HCT116 (cell line): Measurements from ENCODE around the gene MBNL2. TPM values are rescaled to one million over a fixed set of nuclear protein-coding genes. Genes with fewer than 3 reads are reported as not detected.

ENCODE experiments used
- ATAC-seq: fragments of 200-7000 bp; cut with Tn5 transposase; 2 replicates; pipeline ENCODE4 v1.9.1; 2020; ENCODE audit warnings: mild to moderate bottlenecking, moderate library complexity
- BruUV-seq: library from RNA; stranded (reverse); fragments of 400-500 nt; replicated peaks from 2 replicates; lab custom pipeline; 2021; lab: Mats Ljungman, UMichigan
- CTCF ChIA-PET: fragments of 300-600 bp; sonication (Branson Sonifier 250); formaldehyde crosslinking; loops from one replicate; lab custom pipeline; 2021; ENCODE audit warnings: antibody characterized with exemption; lab: Charles Lee
- POLR2A ChIA-PET: fragments of 300-600, 350-600 bp; sonication (Branson Sonifier 250); formaldehyde crosslinking; loops from one replicate; lab custom pipeline; 2021; ENCODE audit warnings: antibody characterized with exemption; lab: Charles Lee
- RAD21 ChIA-PET, 2 experiments: fragments of 300-600 bp; sonication (Branson Sonifier 250); formaldehyde crosslinking; loops; one replicate each; lab custom pipeline; 2023; ENCODE audit warnings: low total read pairs in 2 of 2; ENCODE audit not compliant: uncharacterized antibody in 2 of 2, unreplicated experiment in 2 of 2, low non-redundant PET in 1 of 2; lab: Charles Lee
- DNase-seq: peaks from one replicate; pipeline ENCODE4 v3.0.0-alpha.2; 2010; ENCODE audit warnings: low read depth, low spot score
- H2AFZ ChIP-seq: fragments of 200-600 bp; shearing (Covaris generic), sonication (generic); 2 replicates; pipeline ENCODE4 v1.6.1; 2017; ENCODE audit warnings: low read depth, mixed run types, mixed read lengths, antibody characterized with exemption, low read length; ENCODE audit not compliant: poor library complexity, severe bottlenecking
- H3K27ac ChIP-seq: 2 replicates; pipeline ENCODE4 v1.5.1; 2012; ENCODE audit warnings: low read depth, low read length
- H3K27me3 ChIP-seq: fragments of 200-600 bp; sonication (generic); 2 replicates; pipeline ENCODE4 v1.6.1; 2016; ENCODE audit warnings: mixed run types, low read length, mixed read lengths; ENCODE audit not compliant: insufficient read depth
- H3K36me3 ChIP-seq, 2 experiments: fragments of 200-500 bp in 1 of 2; fragments of 200-600 bp in 1 of 2; sonication (Bioruptor generic) in 1 of 2; sonication (generic) in 1 of 2; 2 replicates each; pipeline versions ENCODE4 v1.5.1 to v1.6.1; 2014 to 2016; ENCODE audit warnings: low read length in 2 of 2, inconsistent platforms in 1 of 2, mixed read lengths in 1 of 2, mixed run types in 1 of 2; ENCODE audit not compliant: insufficient read depth in 2 of 2, control insufficient read depth in 1 of 2
- H3K4me1 ChIP-seq, 2 experiments: fragments of 200-600 bp in 1 of 2; sonication (generic) in 1 of 2; 2 replicates each; pipeline versions ENCODE4 v1.5.1 to v1.6.1; 2012 to 2017; ENCODE audit warnings: low read length in 2 of 2, inconsistent platforms in 1 of 2, mild to moderate bottlenecking in 1 of 2, mixed read lengths in 1 of 2, mixed run types in 1 of 2, moderate library complexity in 1 of 2; ENCODE audit not compliant: insufficient read depth in 2 of 2, control insufficient read depth in 1 of 2
- H3K4me2 ChIP-seq: fragments of 200-600 bp; sonication (generic); 2 replicates; pipeline ENCODE4 v1.6.1; 2017; ENCODE audit warnings: mixed run types, low read length, mixed read lengths
- H3K4me3 ChIP-seq, 2 experiments: fragments of 200-600 bp in 1 of 2; sonication (generic) in 1 of 2; replicated peaks in 1 of 2; 2 replicates each; pipeline ENCODE4 v1.5.1; 2011 to 2016; ENCODE audit warnings: low read length in 2 of 2, control low read depth in 1 of 2, low read depth in 1 of 2, mild to moderate bottlenecking in 1 of 2, mixed read lengths in 1 of 2, mixed run types in 1 of 2
- H3K79me2 ChIP-seq: fragments of 200-600 bp; sonication (generic); 2 replicates; pipeline ENCODE4 v1.6.1; 2017; ENCODE audit warnings: mild to moderate bottlenecking, mixed run types, low read length, moderate library complexity, mixed read lengths; ENCODE audit not compliant: insufficient read depth
- H3K9ac ChIP-seq: fragments of 200-600 bp; sonication (generic); 2 replicates; pipeline ENCODE4 v1.6.1; 2016; ENCODE audit warnings: low read length, mixed read lengths
- H3K9me2 ChIP-seq: fragments of 200-600 bp; sonication (generic), shearing (Covaris generic); 2 replicates; pipeline ENCODE4 v1.6.1; 2017; ENCODE audit warnings: mixed run types, mild to moderate bottlenecking, moderate library complexity; ENCODE audit not compliant: insufficient read depth
- H3K9me3 ChIP-seq, 2 experiments: fragments of 200-500 bp in 1 of 2; fragments of 200-600 bp in 1 of 2; sonication (Bioruptor generic) in 1 of 2; sonication (generic) in 1 of 2; 2 replicates each; pipeline ENCODE4 v1.6.1; 2014 to 2017; ENCODE audit warnings: low read length in 2 of 2, mixed read lengths in 2 of 2, inconsistent platforms in 1 of 2, low read depth in 1 of 2, mild to moderate bottlenecking in 1 of 2, mixed run types in 1 of 2, moderate library complexity in 1 of 2; ENCODE audit not compliant: control insufficient read depth in 1 of 2, insufficient read depth in 1 of 2
- H4K20me1 ChIP-seq: fragments of 200-600 bp; sonication (generic), shearing (Covaris generic); 2 replicates; pipeline ENCODE4 v1.6.1; 2017; ENCODE audit warnings: mixed run types, mild to moderate bottlenecking, moderate library complexity; ENCODE audit not compliant: insufficient read depth
- CEBPB ChIP-seq: IDR thresholded peaks from 2 replicates; pipeline ENCODE4 v1.6.1; 2012; ENCODE audit warnings: low read depth
- CTCF ChIP-seq, 3 experiments: fragments of 200-600 bp in 1 of 3; sonication (generic) in 1 of 3; IDR thresholded peaks in 2 of 3; conservative IDR thresholded peaks in 1 of 3; 2 replicates each; pipeline ENCODE4 v1.5.1; 2012 to 2017; ENCODE audit warnings: low read depth in 2 of 3, low read length in 2 of 3, antibody characterized with exemption in 1 of 3, borderline replicate concordance in 1 of 3, control low read depth in 1 of 3, mild to moderate bottlenecking in 1 of 3, mixed read lengths in 1 of 3, mixed run types in 1 of 3, moderate library complexity in 1 of 3; ENCODE audit not compliant: insufficient read depth in 1 of 3
- EGR1 ChIP-seq: IDR thresholded peaks from 2 replicates; pipeline ENCODE4 v1.6.1; 2012; ENCODE audit warnings: low read depth
- ELF1 ChIP-seq: IDR thresholded peaks from 2 replicates; pipeline ENCODE4 v1.6.1; 2012; ENCODE audit warnings: low read depth, borderline replicate concordance
- EZH2 ChIP-seq: fragments of 200-600 bp; sonication (generic); IDR thresholded peaks from 2 replicates; pipeline ENCODE4 v1.6.1; 2017; ENCODE audit warnings: antibody characterized with exemption, mixed run types
- EZH2phosphoT487 ChIP-seq: fragments of 200-600 bp; IDR thresholded peaks from 2 replicates; pipeline ENCODE4 v1.6.1; 2018; ENCODE audit warnings: antibody characterized with exemption, borderline replicate concordance
- JUND ChIP-seq: IDR thresholded peaks from 2 replicates; pipeline ENCODE4 v1.6.1; 2012
- SIN3A ChIP-seq: IDR thresholded peaks from 2 replicates; pipeline ENCODE4 v1.6.1; 2012; ENCODE audit warnings: low read depth
- SP1 ChIP-seq: IDR thresholded peaks from 2 replicates; pipeline ENCODE4 v1.6.1; 2012; ENCODE audit warnings: low read depth
- SRF ChIP-seq: IDR thresholded peaks from 2 replicates; pipeline ENCODE4 v1.6.1; 2012; ENCODE audit warnings: low read depth
- TCF7L2 ChIP-seq: IDR thresholded peaks from 2 replicates; pipeline ENCODE4 v1.7.0; 2011; ENCODE audit warnings: borderline replicate concordance, inconsistent platforms; ENCODE audit not compliant: insufficient read depth, insufficient read length; ENCODE audit errors: extremely low read depth
- YY1 ChIP-seq: IDR thresholded peaks from 2 replicates; pipeline ENCODE4 v1.6.1; 2011; ENCODE audit warnings: low read length, low read depth, moderate library complexity, mild to moderate bottlenecking; ENCODE audit not compliant: insufficient replicate concordance; ENCODE audit errors: extremely low read depth
- ZFX ChIP-seq: fragments of 450-650 bp; IDR thresholded peaks from 2 replicates; pipeline ENCODE4 v1.6.1; 2017
- ZNF274 ChIP-seq: fragments of 200-500 bp; sonication (Bioruptor generic); IDR thresholded peaks from 2 replicates; pipeline ENCODE4 v1.6.1; 2014; ENCODE audit warnings: mild to moderate bottlenecking, low read depth, low read length, inconsistent platforms
- intact Hi-C: fragments of 100-400 bp; cut with micrococcal nuclease; formaldehyde crosslinking; loops from 2 replicates; pipeline ENCODE4 v1.10.0; 2022
- total RNA-seq: library from RNA; stranded (reverse); gene quantifications from one replicate; pipeline ENCODE4 v1.2.1, GENCODE V29; 2021; ENCODE audit not compliant: unreplicated experiment

Gene MBNL2
- total RNA-seq, 1 experiment from 2014 or later = 73.9 TPM

- ChIA-PET RAD21 (no interaction called here), POLR2A (no interaction called here), CTCF (no interaction called here)
- Histone ChIP-seq H3K4me2 (no peak overlapping the region), H3K9me3 (no peaks in the 10 kb centered on the region), H3K36me3 (no peaks in the 10 kb centered on the region), H3K27me3 (no peaks in the 10 kb centered on the region), H3K27ac (no peak overlapping the region), H3K4me3 (no peak overlapping the region), H3K9me2 (no peaks in the 10 kb centered on the region), H3K9ac (no peak overlapping the region), H4K20me1 (no peaks in the 10 kb centered on the region), H3K4me1 (peaks cover 30 to 41% of the 10 kb centered on the region in 2 experiments), H3K79me2 (peaks cover 69% of the 10 kb centered on the region), H2AFZ (no peak overlapping the region)
- no TSS peak for BruUV-seq
- ATAC-seq (no peak), DNase-seq (no peak)
- no peak for TF ChIP-seq JUND
- no peak for TF ChIP-seq TCF7L2
- TF ChIP-seq EZH2 = no peak
- no peak for TF ChIP-seq SP1
- TF ChIP-seq ZNF274 = no peak
- TF ChIP-seq SIN3A = no peak
- TF ChIP-seq ELF1 = no peak
- no peak for TF ChIP-seq EZH2phosphoT487
- TF ChIP-seq YY1 = no peak
- TF ChIP-seq CEBPB = no peak
- no peak for TF ChIP-seq EGR1
- no peak for TF ChIP-seq SRF
- TF ChIP-seq ZFX = no peak
- TF ChIP-seq CTCF (IDR thresholded peaks at IDR 0.05 in 2 of 3, conservative IDR thresholded peaks at IDR 0.05 in 1 of 3; ENCODE audit: borderline replicate concordance in 1 of 3, insufficient read depth in 1 of 3, low read depth in 2 of 3, low read length in 2 of 3) = no peak
- intact Hi-C loops = no loop called here
Measured at GRCh38 chr13:97285221-97285955, 63.3 kb downstream of the MBNL2 start.
